NCI-H524 (cell line): ENCODE results near the gene ADAT1.

Experiments used
- DNase-seq, 2 experiments: peaks; one replicate each; lab custom pipeline; 2025; lab: John Stamatoyannopoulos, UW

ADAT1 gene

GRCh38 chr16:75576384-75576811, 46.7 kb downstream of the ADAT1 start:
- DNase-seq, result no peak

- no peak for DNase-seq
These were observed 47.1 kb downstream of the ADAT1 start for GRCh38 chr16:75575958-75576357.

DNA sequence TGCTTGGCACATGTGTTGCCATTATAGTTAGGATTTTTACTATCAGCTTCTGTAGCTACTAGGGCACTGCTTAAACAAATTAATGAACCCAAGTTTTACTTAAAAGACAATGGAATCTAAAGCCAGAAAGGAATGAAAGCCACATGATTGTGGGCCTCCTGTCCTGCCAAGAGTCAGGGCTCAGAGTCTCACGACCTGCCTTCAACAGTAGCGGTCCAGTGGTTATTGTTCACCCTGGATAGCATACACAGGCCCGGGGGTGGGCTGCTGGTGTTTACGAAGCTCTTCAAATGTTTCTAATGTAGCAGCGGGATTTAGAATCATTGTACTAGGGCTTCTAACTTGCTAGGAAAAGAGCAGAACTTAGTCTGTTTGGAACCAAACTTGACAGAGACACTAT, 49.1 kb downstream of the ADAT1 start:
- DNase-seq, result no peak

GRCh38 chr16:75572864-75573542, 50.1 kb downstream of the ADAT1 start:
- no peak for DNase-seq

- no peak for DNase-seq
These were observed 52.5 kb downstream of the ADAT1 start for GRCh38 chr16:75570396-75571065.

DNA sequence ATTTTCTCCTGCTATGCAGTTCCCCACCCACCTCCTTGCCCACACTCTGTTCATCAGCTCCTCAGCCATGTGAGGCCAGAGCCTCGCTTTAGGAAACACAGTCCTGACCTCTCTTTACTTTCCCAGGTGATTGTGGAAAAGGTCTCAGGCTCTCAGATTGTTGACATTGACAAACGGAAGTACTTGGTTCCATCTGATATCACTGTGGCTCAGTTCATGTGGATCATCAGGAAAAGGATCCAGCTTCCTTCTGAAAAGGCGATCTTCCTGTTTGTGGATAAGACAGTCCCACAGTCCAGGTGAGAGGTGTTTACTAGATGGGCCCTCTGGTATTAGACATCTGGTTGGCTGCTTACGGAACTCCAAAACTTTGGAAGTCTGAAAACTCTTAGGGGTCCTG, 55.2 kb downstream of the ADAT1 start:
- DNase-seq, result no peak

- DNase-seq, result no peak
These were observed 56.3 kb downstream of the ADAT1 start for GRCh38 chr16:75566758-75567255.

- DNase-seq, result peak; percentile 59 to 85
These were observed 56.9 kb downstream of the ADAT1 start, which contains the start of gene GABARAPL2 for GRCh38 chr16:75566040-75566757. Gene GABARAPL2, plus strand, starts transcription at chr16:75566379. Its CDS starts 108 bp downstream, at chr16:75566487.

DNA sequence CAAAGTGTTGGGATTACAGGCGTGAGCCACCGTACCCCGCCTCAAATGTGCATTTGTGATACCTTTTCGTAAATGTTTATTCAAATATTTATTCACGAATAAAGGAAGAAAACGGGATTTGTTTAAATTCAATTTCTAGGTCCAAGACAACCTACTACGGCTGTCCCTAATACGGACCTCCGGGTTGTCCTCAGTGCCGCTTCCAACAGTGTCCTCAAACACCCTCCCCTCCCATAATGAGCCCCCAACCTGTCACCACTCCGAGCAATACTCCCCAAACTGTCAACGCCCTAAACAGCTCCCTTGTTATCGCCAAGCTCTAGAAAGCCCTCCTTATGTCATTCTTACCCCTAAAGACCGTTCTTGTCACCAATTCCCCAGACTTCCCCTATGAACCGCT, 57.4 kb downstream of the ADAT1 start:
- DNase-seq, result no peak

GRCh38 chr16:75559564-75560372, 63.3 kb downstream of the ADAT1 start:
- DNase-seq, result no peak

DNA sequence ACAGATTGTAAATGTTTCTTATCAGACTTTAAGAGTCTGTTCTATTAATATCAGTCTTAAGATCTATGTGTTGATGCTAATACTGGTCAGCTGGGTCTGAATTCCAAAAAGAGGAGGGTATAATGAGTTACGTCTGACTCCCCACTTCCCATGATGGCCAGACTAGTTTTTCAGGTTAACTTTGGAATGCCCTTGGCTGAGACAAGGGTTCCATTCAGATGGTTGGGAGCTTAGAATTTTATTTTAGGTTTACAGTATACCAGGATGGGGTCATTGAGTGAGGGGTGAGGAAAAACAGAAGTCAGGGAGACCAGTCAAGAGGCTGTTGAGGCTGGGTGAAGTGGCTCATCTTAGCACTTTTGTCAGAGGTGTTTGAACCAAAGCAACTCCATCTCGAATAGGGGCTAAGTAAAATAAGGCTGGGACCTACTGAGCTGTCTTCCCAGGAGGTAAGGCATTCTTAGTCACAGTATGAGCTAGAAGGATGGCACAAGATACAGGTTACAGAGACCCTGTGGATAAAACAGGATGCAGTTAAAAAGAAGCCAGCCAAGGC, 64.2 kb downstream of the ADAT1 start:
- DNase-seq, result no peak

DNA sequence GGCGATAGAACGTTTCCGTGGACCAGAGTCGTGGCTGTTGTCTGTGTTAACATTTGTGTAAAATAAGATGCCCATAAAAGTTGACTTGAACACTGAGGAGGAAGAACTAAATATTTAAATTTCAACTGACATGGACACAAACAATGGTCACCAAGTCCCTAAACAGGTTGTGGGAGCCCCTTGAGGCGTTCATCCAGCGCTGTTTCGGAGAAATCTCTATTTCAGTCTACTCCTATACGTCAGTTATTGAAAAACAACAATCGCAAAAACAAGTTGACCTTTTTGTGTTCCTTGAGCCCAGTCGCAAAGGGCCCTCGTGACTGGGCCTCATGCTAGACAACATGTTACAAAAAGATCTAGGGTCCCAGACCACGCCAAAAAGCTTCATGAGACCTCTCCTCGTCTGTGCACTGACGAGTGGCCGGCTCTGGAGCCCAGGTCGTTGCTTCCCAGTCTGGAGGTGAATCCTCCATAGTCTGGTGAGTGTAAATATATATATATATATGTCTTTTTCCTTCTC, 66.6 kb downstream of the ADAT1 start:
- no peak for DNase-seq

GRCh38 chr16:75555707-75556430, 67.2 kb downstream of the ADAT1 start, which contains the start of gene TMEM231:
Gene TMEM231, minus strand, starts transcription at chr16:75556252. Its CDS starts 43 bp downstream, at chr16:75556209.
- peak; percentile 88 to 95 for DNase-seq

- DNase-seq, result peak; percentile 79 to 93
These were observed 67.8 kb downstream of the ADAT1 start for GRCh38 chr16:75555213-75555706.

DNA sequence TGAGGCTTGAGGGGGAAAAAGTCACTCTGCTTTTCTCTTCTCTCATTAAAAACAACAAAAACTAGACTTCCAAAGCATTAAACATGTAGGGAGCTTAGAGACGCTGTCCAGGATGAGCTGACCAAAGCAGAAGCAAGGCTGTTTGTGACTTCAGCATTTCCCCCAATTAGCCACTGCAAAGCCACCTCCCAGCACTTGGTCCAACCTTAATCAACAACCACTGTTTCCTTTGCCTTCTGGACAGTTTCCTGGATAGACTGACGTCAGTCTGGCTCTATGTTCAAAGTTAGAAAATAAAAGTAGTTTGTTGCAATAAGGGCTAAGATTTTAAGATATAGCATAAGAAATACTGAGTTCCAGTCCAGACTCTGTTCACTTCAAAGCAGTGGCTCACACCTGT, 70.1 kb downstream of the ADAT1 start:
- no peak for DNase-seq

GRCh38 chr16:75550211-75550662, 72.8 kb downstream of the ADAT1 start:
- DNase-seq, result no peak
